ENCODE results near the gene LAMP5. TPM values are rescaled to one million over a fixed set of nuclear protein-coding genes. Genes with fewer than 3 reads are reported as not detected.

Gene LAMP5
- total and polyA plus RNA-seq, 7 experiments from 2014 or later, result 0.37 to 1.3 TPM; not detected in 5

DNA sequence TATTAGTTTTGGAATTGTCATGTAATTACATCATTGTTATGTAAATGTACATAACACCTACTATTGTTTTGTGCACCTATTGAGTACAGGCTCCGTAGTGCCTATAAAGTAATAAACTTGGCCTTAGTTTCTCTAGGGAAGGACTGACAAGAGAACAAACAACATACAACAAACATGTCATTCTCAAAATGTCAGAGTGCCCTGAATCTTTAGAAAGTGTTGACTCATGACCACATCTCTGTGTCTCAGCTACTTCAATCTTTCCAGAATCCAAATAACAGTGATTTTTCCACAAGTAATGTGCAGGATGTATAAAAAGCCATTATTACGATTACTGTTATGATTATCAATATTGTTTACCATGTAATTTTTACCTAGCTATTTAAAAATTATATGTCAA lies 17.2 kb downstream of the LAMP5 start:
- no peaks in the 10 kb centered on the region for H3K36me3 Mint-ChIP-seq
- no peak for ATAC-seq
- H3K4me1 Mint-ChIP-seq, result no peaks in the 10 kb centered on the region
- DNase-seq, result no peak
- no peak overlapping the region for H3K4me3 Mint-ChIP-seq
- intact Hi-C loops (cut with micrococcal nuclease), result no loop called here
- POLR2A ChIA-PET, result no interaction called here
- H3K27ac Mint-ChIP-seq, result no peak overlapping the region
- CTCF ChIA-PET, result no interaction called here
- no peaks in the 10 kb centered on the region for H3K36me3 ChIP-seq (ENCODE audit: control insufficient read depth in 2 of 3, insufficient read depth in 3 of 3, low read length in 3 of 3)
- H3K9me3 Mint-ChIP-seq, result peaks cover 0 to 5% (median 0%) of the 10 kb centered on the region in 11 donors
- H3K27me3 ChIP-seq (ENCODE audit: control insufficient read depth in 2 of 2, insufficient read depth in 2 of 2, low read length in 2 of 2), result no peaks in the 10 kb centered on the region
- H3K4me1 ChIP-seq (ENCODE audit: control insufficient read depth in 2 of 2, insufficient read depth in 2 of 2, low read length in 2 of 2), result no peaks in the 10 kb centered on the region
- no peak overlapping the region for H3K27ac ChIP-seq (ENCODE audit: low read depth, low read length)
- H3K27me3 Mint-ChIP-seq, result peaks cover 0 to 5% (median 0%) of the 10 kb centered on the region in 5 donors
- no peak overlapping the region for H3K4me3 ChIP-seq (ENCODE audit: low read length)
- H3K9me3 ChIP-seq (ENCODE audit: control insufficient read depth in 2 of 3, low read length in 3 of 3), result no peaks in the 10 kb centered on the region

DNA sequence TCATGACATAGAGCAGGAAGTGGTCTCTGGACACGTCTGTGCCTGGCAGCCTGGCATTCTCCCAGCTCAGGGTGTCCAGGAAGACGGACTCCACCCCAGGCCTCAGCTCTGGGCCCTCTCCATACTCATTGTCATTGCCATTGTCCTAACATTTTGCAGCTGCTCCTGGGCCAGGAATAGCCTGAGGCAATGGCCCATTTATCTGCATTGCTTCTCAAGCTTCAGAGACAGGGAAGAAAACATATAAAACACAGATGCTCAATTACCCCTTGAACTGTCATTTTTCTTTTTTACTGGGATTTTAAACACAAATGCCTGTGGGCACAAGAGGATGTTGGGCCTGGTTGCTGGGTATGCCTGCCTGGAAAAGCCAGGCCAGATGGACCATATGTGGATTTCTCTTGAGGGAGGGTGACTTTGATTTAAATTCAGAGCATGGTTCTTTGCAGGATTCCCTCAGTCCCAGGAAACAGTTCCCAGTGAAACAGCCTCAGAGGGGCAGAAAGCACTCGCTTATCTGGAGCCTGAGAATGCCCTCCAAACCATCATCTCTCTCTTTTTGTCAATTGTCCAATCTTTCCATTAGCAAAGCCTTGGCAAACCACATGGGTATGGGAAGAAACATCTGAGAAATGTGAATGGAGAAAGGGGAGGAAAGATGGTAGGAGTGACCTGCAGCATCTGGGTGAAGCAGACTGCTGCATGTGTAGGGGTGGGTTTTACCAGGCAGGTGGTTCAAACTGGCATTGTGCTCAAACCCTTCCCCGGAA lies 17.9 kb downstream of the LAMP5 start:
- Mint-ChIP-seq H3K27ac (no peak overlapping the region), H3K4me3 (no peak overlapping the region), H3K4me1 (no peaks in the 10 kb centered on the region), H3K27me3 (peaks cover 0 to 4% (median 0%) of the 10 kb centered on the region in 5 donors), H3K36me3 (no peaks in the 10 kb centered on the region), H3K9me3 (peaks cover 0 to 5% (median 0%) of the 10 kb centered on the region in 11 donors)
- no peaks in the 10 kb centered on the region for H3K9me3 ChIP-seq (ENCODE audit: control insufficient read depth in 2 of 3, low read length in 3 of 3)
- ATAC-seq (no peak), DNase-seq (no peak)
- ChIA-PET CTCF (no interaction called here), POLR2A (no interaction called here)
- no peak overlapping the region for H3K4me3 ChIP-seq (ENCODE audit: low read length)
- H3K27me3 ChIP-seq (ENCODE audit: control insufficient read depth in 2 of 2, insufficient read depth in 2 of 2, low read length in 2 of 2), result no peaks in the 10 kb centered on the region
- no peaks in the 10 kb centered on the region for H3K4me1 ChIP-seq (ENCODE audit: control insufficient read depth in 2 of 2, insufficient read depth in 2 of 2, low read length in 2 of 2)
- no peaks in the 10 kb centered on the region for H3K36me3 ChIP-seq (ENCODE audit: control insufficient read depth in 2 of 3, insufficient read depth in 3 of 3, low read length in 3 of 3)
- H3K27ac ChIP-seq (ENCODE audit: low read depth, low read length), result no peak overlapping the region
- intact Hi-C loops (cut with micrococcal nuclease), result no loop called here

DNA sequence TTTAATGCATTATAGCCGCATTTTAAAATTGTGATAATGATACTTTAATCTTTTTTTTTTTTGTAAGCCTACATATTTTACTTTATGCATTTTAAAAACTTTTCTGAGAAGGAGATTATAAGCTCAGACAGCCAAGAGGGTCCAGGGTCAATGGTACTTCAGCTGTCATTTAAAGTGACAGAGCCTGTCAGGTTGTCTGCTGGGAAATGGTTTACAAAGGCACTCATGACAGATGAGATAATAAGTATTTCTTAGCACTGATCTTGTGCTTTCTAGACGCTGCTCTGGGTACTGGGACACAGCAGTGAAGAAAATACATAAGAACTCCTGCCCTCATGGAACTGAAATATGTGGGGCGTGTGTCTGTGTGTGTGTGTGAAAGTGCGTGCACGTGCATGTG lies 19.6 kb downstream of the LAMP5 start:
- Mint-ChIP-seq H3K27me3 (no peaks in the 10 kb centered on the region), H3K4me3 (no peak overlapping the region), H3K9me3 (peaks cover 0 to 8% (median 0%) of the 10 kb centered on the region in 11 donors), H3K4me1 (no peaks in the 10 kb centered on the region), H3K27ac (no peak overlapping the region), H3K36me3 (no peaks in the 10 kb centered on the region)
- intact Hi-C loops (cut with micrococcal nuclease), result no loop called here
- Histone ChIP-seq H3K27ac (ENCODE audit: low read depth, low read length) (no peak overlapping the region), H3K36me3 (ENCODE audit: control insufficient read depth in 2 of 3, insufficient read depth in 3 of 3, low read length in 3 of 3) (no peaks in the 10 kb centered on the region), H3K9me3 (ENCODE audit: control insufficient read depth in 2 of 3, low read length in 3 of 3) (no peaks in the 10 kb centered on the region), H3K27me3 (ENCODE audit: control insufficient read depth in 2 of 2, insufficient read depth in 2 of 2, low read length in 2 of 2) (no peaks in the 10 kb centered on the region), H3K4me3 (ENCODE audit: low read length) (no peak overlapping the region), H3K4me1 (ENCODE audit: control insufficient read depth in 2 of 2, insufficient read depth in 2 of 2, low read length in 2 of 2) (no peaks in the 10 kb centered on the region)
- ChIA-PET POLR2A (no interaction called here), CTCF (no interaction called here)
- no peak for DNase-seq
- ATAC-seq, result no peak

DNA sequence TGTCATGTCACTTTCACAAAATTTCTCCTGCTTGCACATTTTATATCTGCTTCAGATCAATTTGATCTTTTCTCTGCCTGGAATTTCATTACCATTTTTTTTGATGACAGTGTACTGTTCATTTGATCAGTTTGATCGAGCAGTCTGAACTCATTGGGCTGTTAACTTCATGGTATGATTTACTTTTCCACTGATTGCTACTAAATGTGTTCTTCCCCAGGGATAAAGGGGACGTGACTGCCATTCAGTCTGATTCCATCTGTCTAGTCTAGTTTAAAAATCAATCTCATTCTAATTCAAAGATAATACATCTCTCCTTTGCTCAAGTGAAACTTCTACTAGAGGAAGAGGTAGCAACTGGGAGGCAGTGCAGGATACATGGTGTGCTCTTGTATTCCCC lies 21.1 kb downstream of the LAMP5 start:
- no peaks in the 10 kb centered on the region for H3K9me3 ChIP-seq (ENCODE audit: control insufficient read depth in 2 of 3, low read length in 3 of 3)
- no peaks in the 10 kb centered on the region for H3K27me3 ChIP-seq (ENCODE audit: control insufficient read depth in 2 of 2, insufficient read depth in 2 of 2, low read length in 2 of 2)
- ATAC-seq (no peak), DNase-seq (no peak)
- Mint-ChIP-seq H3K9me3 (peaks cover 0 to 8% (median 0%) of the 10 kb centered on the region in 11 donors), H3K27ac (no peak overlapping the region), H3K27me3 (no peaks in the 10 kb centered on the region), H3K4me1 (no peaks in the 10 kb centered on the region), H3K36me3 (no peaks in the 10 kb centered on the region), H3K4me3 (no peak overlapping the region)
- H3K4me1 ChIP-seq (ENCODE audit: control insufficient read depth in 2 of 2, insufficient read depth in 2 of 2, low read length in 2 of 2), result no peaks in the 10 kb centered on the region
- POLR2A ChIA-PET, result no interaction called here
- H3K36me3 ChIP-seq (ENCODE audit: control insufficient read depth in 2 of 3, insufficient read depth in 3 of 3, low read length in 3 of 3), result no peaks in the 10 kb centered on the region
- no peak overlapping the region for H3K4me3 ChIP-seq (ENCODE audit: low read length)
- no peak overlapping the region for H3K27ac ChIP-seq (ENCODE audit: low read depth, low read length)
- intact Hi-C loops (cut with micrococcal nuclease), result no loop called here
- CTCF ChIA-PET, result no interaction called here

DNA sequence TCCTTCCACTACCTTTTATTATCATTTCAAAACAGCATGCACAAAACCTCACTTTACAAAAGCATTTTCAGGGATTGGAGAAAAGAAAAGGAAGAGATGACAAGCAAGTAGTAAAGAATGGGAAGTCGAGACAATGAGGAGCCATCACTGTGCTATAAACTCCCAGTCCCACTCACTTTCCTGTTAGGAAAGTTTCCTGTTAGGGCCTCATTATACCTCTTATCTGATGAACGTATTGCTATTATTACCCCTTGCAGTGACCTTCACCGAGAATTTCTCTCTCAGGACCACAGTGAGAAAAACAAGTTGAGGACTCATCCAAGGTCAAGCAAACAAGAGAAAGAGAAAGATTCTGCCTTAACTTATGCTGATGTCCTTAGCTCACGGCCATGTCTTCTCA lies 28.8 kb downstream of the LAMP5 start:
- Histone ChIP-seq H3K27me3 (ENCODE audit: control insufficient read depth in 2 of 2, insufficient read depth in 2 of 2, low read length in 2 of 2) (no peaks in the 10 kb centered on the region), H3K36me3 (ENCODE audit: control insufficient read depth in 2 of 3, insufficient read depth in 3 of 3, low read length in 3 of 3) (no peaks in the 10 kb centered on the region), H3K9me3 (ENCODE audit: control insufficient read depth in 2 of 3, low read length in 3 of 3) (no peaks in the 10 kb centered on the region), H3K4me1 (ENCODE audit: control insufficient read depth in 2 of 2, insufficient read depth in 2 of 2, low read length in 2 of 2) (no peaks in the 10 kb centered on the region), H3K4me3 (ENCODE audit: low read length) (no peak overlapping the region), H3K27ac (ENCODE audit: low read depth, low read length) (no peak overlapping the region)
- intact Hi-C loops (cut with micrococcal nuclease), result no loop called here
- H3K4me1 Mint-ChIP-seq, result no peaks in the 10 kb centered on the region
- H3K27me3 Mint-ChIP-seq, result peaks cover 0 to 12% (median 0%) of the 10 kb centered on the region in 5 donors
- ChIA-PET POLR2A (no interaction called here), CTCF (no interaction called here)
- H3K4me3 Mint-ChIP-seq, result no peak overlapping the region
- H3K27ac Mint-ChIP-seq, result no peak overlapping the region
- H3K9me3 Mint-ChIP-seq, result peaks cover 0 to 14% (median 3%) of the 10 kb centered on the region in 11 donors
- no peaks in the 10 kb centered on the region for H3K36me3 Mint-ChIP-seq
- no peak for ATAC-seq
- no peak for DNase-seq

DNA sequence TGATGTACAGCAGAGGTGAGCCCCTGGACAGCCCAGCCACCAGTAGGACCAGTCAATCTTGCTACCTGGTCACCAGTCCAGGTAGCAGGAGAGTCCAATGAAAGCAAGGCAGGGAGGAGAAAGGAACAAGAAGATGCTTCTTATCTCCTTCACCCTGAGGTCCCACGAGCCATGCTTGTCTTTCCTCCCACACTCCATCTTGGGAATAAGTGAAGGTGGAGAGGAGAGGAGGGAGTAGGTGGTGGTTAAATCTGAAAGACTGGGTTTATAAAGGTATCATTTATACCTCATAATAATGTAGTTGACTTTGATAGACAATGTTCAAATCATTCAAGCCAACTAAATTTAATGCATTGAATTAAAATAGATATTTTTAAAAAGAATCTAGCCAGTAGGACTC lies 35.9 kb downstream of the LAMP5 start:
- Histone ChIP-seq H3K9me3 (ENCODE audit: control insufficient read depth in 2 of 3, low read length in 3 of 3) (no peaks in the 10 kb centered on the region), H3K4me1 (ENCODE audit: control insufficient read depth in 2 of 2, insufficient read depth in 2 of 2, low read length in 2 of 2) (no peaks in the 10 kb centered on the region), H3K36me3 (ENCODE audit: control insufficient read depth in 2 of 3, insufficient read depth in 3 of 3, low read length in 3 of 3) (no peaks in the 10 kb centered on the region), H3K27me3 (ENCODE audit: control insufficient read depth in 2 of 2, insufficient read depth in 2 of 2, low read length in 2 of 2) (no peaks in the 10 kb centered on the region), H3K4me3 (ENCODE audit: low read length) (no peak overlapping the region), H3K27ac (ENCODE audit: low read depth, low read length) (no peak overlapping the region)
- ATAC-seq (no peak), DNase-seq (no peak)
- no peak overlapping the region for H3K4me3 Mint-ChIP-seq
- intact Hi-C loops (cut with micrococcal nuclease), result no loop called here
- POLR2A ChIA-PET, result no interaction called here
- no peaks in the 10 kb centered on the region for H3K4me1 Mint-ChIP-seq
- peaks cover 0 to 15% (median 2%) of the 10 kb centered on the region in 11 donors for H3K9me3 Mint-ChIP-seq
- CTCF ChIA-PET, result no interaction called here
- no peak overlapping the region for H3K27ac Mint-ChIP-seq
- H3K36me3 Mint-ChIP-seq, result no peaks in the 10 kb centered on the region
- H3K27me3 Mint-ChIP-seq, result peaks cover 0 to 6% (median 0%) of the 10 kb centered on the region in 5 donors

DNA sequence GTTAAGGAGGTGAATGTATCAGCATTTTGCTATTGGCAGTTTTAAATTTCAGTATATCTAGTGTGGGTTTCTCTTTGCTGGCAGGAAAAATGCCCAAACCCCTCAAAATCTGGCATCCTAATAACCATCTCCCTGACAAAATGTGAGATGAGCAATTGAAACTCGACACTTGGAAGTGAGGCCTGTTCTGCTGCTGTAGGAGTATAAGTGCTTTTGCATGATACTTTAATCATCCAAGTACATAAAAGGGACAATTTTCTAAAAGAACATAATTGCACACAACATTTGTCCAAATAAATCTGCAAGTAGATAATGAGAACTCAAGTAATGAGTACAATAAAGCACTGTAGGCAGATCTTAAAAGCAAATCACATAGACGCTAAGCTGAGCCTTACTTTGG lies 36.5 kb downstream of the LAMP5 start:
- Histone ChIP-seq H3K4me1 (ENCODE audit: control insufficient read depth in 2 of 2, insufficient read depth in 2 of 2, low read length in 2 of 2) (no peaks in the 10 kb centered on the region), H3K9me3 (ENCODE audit: control insufficient read depth in 2 of 3, low read length in 3 of 3) (no peaks in the 10 kb centered on the region), H3K4me3 (ENCODE audit: low read length) (no peak overlapping the region), H3K27ac (ENCODE audit: low read depth, low read length) (no peak overlapping the region), H3K27me3 (ENCODE audit: control insufficient read depth in 2 of 2, insufficient read depth in 2 of 2, low read length in 2 of 2) (no peaks in the 10 kb centered on the region), H3K36me3 (ENCODE audit: control insufficient read depth in 2 of 3, insufficient read depth in 3 of 3, low read length in 3 of 3) (no peaks in the 10 kb centered on the region)
- no peak for DNase-seq
- H3K4me1 Mint-ChIP-seq, result no peaks in the 10 kb centered on the region
- H3K27me3 Mint-ChIP-seq, result peaks cover 0 to 6% (median 0%) of the 10 kb centered on the region in 5 donors
- H3K4me3 Mint-ChIP-seq, result no peak overlapping the region
- H3K27ac Mint-ChIP-seq, result no peak overlapping the region
- no peaks in the 10 kb centered on the region for H3K36me3 Mint-ChIP-seq
- no peak for ATAC-seq
- ChIA-PET CTCF (no interaction called here), POLR2A (no interaction called here)
- H3K9me3 Mint-ChIP-seq, result peaks cover 0 to 15% (median 2%) of the 10 kb centered on the region in 11 donors
- intact Hi-C loops (cut with micrococcal nuclease), result no loop called here
